ENCODE results near the gene NCAPG2. TPM values are rescaled to one million over a fixed set of nuclear protein-coding genes. Genes with fewer than 3 reads are reported as not detected.

Gene NCAPG2
- total RNA-seq, 1 donor from 2014 or later: 46.1 TPM

GRCh38 chr7:158740013-158740656 is 35.5 kb upstream of the NCAPG2 start:
- Mint-ChIP-seq H3K4me3 (no peak overlapping the region), H3K36me3 (peaks cover 7% of the 10 kb centered on the region), H3K9me3 (no peaks in the 10 kb centered on the region), H3K4me1 (ENCODE audit: unreplicated experiment) (no peaks in the 10 kb centered on the region), H3K27me3 (no peaks in the 10 kb centered on the region), H3K27ac (no peak overlapping the region)
- TF ChIP-seq, protein P1, sequence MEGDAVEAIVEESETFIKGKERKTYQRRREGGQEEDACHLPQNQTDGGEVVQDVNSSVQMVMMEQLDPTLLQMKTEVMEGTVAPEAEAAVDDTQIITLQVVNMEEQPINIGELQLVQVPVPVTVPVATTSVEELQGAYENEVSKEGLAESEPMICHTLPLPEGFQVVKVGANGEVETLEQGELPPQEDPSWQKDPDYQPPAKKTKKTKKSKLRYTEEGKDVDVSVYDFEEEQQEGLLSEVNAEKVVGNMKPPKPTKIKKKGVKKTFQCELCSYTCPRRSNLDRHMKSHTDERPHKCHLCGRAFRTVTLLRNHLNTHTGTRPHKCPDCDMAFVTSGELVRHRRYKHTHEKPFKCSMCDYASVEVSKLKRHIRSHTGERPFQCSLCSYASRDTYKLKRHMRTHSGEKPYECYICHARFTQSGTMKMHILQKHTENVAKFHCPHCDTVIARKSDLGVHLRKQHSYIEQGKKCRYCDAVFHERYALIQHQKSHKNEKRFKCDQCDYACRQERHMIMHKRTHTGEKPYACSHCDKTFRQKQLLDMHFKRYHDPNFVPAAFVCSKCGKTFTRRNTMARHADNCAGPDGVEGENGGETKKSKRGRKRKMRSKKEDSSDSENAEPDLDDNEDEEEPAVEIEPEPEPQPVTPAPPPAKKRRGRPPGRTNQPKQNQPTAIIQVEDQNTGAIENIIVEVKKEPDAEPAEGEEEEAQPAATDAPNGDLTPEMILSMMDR (conservative IDR thresholded peaks at IDR 0.05): no peak
- DNase-seq (ENCODE audit: extremely low spot score, unreplicated experiment): peak; percentile 51

DNA sequence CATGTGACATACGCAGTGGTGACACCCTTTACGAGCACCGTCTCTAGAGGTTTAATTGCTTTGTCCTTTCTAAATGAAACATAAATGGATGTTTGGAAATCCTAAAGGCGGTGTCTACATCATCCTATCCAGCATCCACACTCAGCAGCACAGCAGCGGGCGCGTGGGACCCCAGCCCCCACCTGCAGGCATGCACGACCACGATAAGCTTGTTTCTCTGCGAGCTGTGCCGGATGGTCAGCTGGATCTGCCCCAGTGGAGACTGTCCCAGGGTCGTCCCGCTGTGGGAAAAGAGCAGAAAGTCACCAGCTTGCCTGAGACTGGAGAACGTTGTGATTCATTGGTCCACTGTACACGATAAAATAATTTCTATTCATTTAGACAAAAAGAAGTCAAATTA is 34.2 kb upstream of the NCAPG2 start:
- peak; percentile 36 for DNase-seq (ENCODE audit: extremely low spot score, unreplicated experiment)
- no peaks in the 10 kb centered on the region for H3K4me1 Mint-ChIP-seq (ENCODE audit: unreplicated experiment)
- no peak overlapping the region for H3K4me3 Mint-ChIP-seq
- no peak overlapping the region for H3K27ac Mint-ChIP-seq
- no peaks in the 10 kb centered on the region for H3K9me3 Mint-ChIP-seq
- peaks cover 18% of the 10 kb centered on the region for H3K36me3 Mint-ChIP-seq
- no peaks in the 10 kb centered on the region for H3K27me3 Mint-ChIP-seq
- TF ChIP-seq, protein P1 (conservative IDR thresholded peaks at IDR 0.05): no peak

DNA sequence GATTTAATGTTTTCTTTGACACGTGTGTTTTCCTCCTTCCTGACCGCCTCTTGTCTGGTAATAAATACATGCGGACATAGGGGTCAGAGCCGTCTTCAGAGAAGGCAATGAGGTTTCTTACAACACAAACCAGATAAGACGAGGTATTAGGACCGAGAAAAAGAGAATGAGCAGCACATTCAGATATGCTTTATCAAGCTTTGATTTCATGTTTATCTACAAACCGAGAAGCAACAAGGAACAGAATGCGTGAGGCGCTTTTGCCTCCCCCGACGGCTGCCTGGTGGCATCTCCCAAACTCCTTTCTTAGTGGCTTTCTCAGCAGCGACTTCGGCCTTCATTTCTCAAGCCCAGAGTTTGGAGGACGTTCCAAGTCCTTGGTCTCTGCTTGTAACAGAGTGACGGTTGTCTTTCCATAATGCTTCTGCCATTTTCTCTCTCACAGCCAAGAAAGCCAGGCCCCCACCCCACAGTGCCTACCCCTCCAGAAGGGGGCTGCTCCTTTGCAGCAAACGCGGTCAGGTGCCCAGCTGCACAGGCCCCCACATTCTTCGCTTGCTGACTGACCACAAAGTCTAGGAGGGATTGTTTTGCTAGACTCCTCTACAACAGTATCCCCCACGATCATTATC is 32.6 kb upstream of the NCAPG2 start:
- peaks cover 17% of the 10 kb centered on the region for H3K36me3 Mint-ChIP-seq
- no peaks in the 10 kb centered on the region for H3K27me3 Mint-ChIP-seq
- H3K27ac Mint-ChIP-seq: no peak overlapping the region
- H3K4me3 Mint-ChIP-seq: no peak overlapping the region
- no peaks in the 10 kb centered on the region for H3K9me3 Mint-ChIP-seq
- no peaks in the 10 kb centered on the region for H3K4me1 Mint-ChIP-seq (ENCODE audit: unreplicated experiment)
- TF ChIP-seq, protein P1 (conservative IDR thresholded peaks at IDR 0.05): no peak
- DNase-seq (ENCODE audit: extremely low spot score, unreplicated experiment): peak; percentile 31

DNA sequence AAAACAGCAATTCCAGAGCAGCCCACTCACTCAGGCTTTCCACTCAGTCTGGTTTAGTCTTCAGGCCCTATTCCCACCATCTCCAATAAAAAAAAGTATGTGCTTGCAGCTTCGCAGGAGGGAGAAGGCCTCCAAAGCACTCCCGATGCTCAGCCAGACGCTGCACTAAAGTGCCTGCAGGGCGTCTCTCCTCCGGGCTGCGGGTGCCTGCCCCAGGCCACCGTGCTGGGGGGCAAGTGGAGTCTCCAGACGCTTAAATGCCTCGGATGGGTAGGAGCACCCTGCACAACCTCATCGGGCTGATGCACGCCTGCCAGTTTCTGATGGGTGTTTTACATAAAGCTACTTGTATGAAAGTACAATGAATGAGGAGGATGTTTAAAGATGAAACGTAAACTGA is 31.3 kb upstream of the NCAPG2 start:
- peaks cover 19% of the 10 kb centered on the region for H3K36me3 Mint-ChIP-seq

GRCh38 chr7:158734861-158735260 is 30.3 kb upstream of the NCAPG2 start:
- Mint-ChIP-seq H3K27me3 (no peaks in the 10 kb centered on the region), H3K36me3 (peaks cover 23% of the 10 kb centered on the region), H3K27ac (peak overlapping the region; percentile 40), H3K4me1 (ENCODE audit: unreplicated experiment) (peaks cover 9% of the 10 kb centered on the region), H3K4me3 (no peak overlapping the region), H3K9me3 (no peaks in the 10 kb centered on the region)
- TF ChIP-seq, protein P1 (conservative IDR thresholded peaks at IDR 0.05): no peak
- DNase-seq (ENCODE audit: extremely low spot score, unreplicated experiment): no peak

More for the DNA sequence above, 31.3 kb upstream of the NCAPG2 start:
- Mint-ChIP-seq H3K4me1 (ENCODE audit: unreplicated experiment) (peaks cover under 1% of the 10 kb centered on the region), H3K27ac (no peak overlapping the region), H3K9me3 (no peaks in the 10 kb centered on the region), H3K27me3 (no peaks in the 10 kb centered on the region), H3K4me3 (no peak overlapping the region)
- TF ChIP-seq, protein P1 (conservative IDR thresholded peaks at IDR 0.05): no peak
- DNase-seq (ENCODE audit: extremely low spot score, unreplicated experiment): peak; percentile 67

Data from type B pancreatic cell (in vitro differentiated cells).